C4-2B (cell line): ENCODE measurements around the gene SMURF1.

Experiments used
- ZFX ChIP-seq: fragments of 450-650 bp; IDR thresholded peaks from 2 replicates; pipeline ENCODE4 v1.6.1; 2017
- TF ChIP-seq, protein P1 (sequence below): fragments of 450-650 bp; conservative IDR thresholded peaks from 2 replicates; pipeline ENCODE4 v1.5.1; 2017; ENCODE audit warnings: mild to moderate bottlenecking

GRCh38 chr7:99143521-99143852, 421 bp downstream of the SMURF1 start:
- no peak for TF ChIP-seq ZFX
- TF ChIP-seq, protein P1, sequence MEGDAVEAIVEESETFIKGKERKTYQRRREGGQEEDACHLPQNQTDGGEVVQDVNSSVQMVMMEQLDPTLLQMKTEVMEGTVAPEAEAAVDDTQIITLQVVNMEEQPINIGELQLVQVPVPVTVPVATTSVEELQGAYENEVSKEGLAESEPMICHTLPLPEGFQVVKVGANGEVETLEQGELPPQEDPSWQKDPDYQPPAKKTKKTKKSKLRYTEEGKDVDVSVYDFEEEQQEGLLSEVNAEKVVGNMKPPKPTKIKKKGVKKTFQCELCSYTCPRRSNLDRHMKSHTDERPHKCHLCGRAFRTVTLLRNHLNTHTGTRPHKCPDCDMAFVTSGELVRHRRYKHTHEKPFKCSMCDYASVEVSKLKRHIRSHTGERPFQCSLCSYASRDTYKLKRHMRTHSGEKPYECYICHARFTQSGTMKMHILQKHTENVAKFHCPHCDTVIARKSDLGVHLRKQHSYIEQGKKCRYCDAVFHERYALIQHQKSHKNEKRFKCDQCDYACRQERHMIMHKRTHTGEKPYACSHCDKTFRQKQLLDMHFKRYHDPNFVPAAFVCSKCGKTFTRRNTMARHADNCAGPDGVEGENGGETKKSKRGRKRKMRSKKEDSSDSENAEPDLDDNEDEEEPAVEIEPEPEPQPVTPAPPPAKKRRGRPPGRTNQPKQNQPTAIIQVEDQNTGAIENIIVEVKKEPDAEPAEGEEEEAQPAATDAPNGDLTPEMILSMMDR: no peak
